GM19395 (cell line): Measurements from ENCODE around the gene GLDC.
"Not testable (repeated sequence)": the region's sequence is repeated elsewhere in the genome, so short reads cannot be mapped to it uniquely, and the experiment has no call there.

Experiments used
- ATAC-seq: cut with Tn5 transposase; IDR thresholded peaks from one replicate; pipeline ENCODE4 v1.9.1; 2021; ENCODE audit warnings: mild to moderate bottlenecking, moderate library complexity; ENCODE audit not compliant: unreplicated experiment

Gene GLDC

GRCh38 chr9:6622784-6623183 lies 22.7 kb downstream of the GLDC start:
- ATAC-seq = not testable (repeated sequence)

- no peak for ATAC-seq
Measured at GRCh38 chr9:6620796-6621195, 24.7 kb downstream of the GLDC start.

GRCh38 chr9:6620353-6620752 lies 25.2 kb downstream of the GLDC start:
- ATAC-seq = no peak

GRCh38 chr9:6619909-6620308 lies 25.6 kb downstream of the GLDC start:
- ATAC-seq = no peak

GRCh38 chr9:6616951-6617602 lies 28.5 kb downstream of the GLDC start:
- no peak for ATAC-seq

- ATAC-seq = no peak
Measured at GRCh38 chr9:6614489-6614888, 31.0 kb downstream of the GLDC start.

- ATAC-seq = no peak
Measured at GRCh38 chr9:6611865-6612264, 33.7 kb downstream of the GLDC start.

- ATAC-seq = no peak
Measured at GRCh38 chr9:6610073-6610472, 35.5 kb downstream of the GLDC start.

GRCh38 chr9:6609497-6610016 lies 36.0 kb downstream of the GLDC start:
- no peak for ATAC-seq

GRCh38 chr9:6605202-6605601 lies 40.3 kb downstream of the GLDC start:
- ATAC-seq = peak; percentile 82

- no peak for ATAC-seq
Measured at GRCh38 chr9:6600426-6600825, 45.1 kb downstream of the GLDC start.

- ATAC-seq = no peak
Measured at GRCh38 chr9:6600006-6600405, 45.5 kb downstream of the GLDC start.

- peak; percentile 99 for ATAC-seq
Measured at GRCh38 chr9:6598249-6598725, 47.2 kb downstream of the GLDC start.

GRCh38 chr9:6592791-6593190 lies 52.7 kb downstream of the GLDC start:
- no peak for ATAC-seq

- ATAC-seq = no peak
Measured at GRCh38 chr9:6592231-6592630, 53.3 kb downstream of the GLDC start.

- ATAC-seq = no peak
Measured at GRCh38 chr9:6590772-6591384, 54.7 kb downstream of the GLDC start.

GRCh38 chr9:6590334-6590733 lies 55.2 kb downstream of the GLDC start:
- ATAC-seq = no peak

- no peak for ATAC-seq
Measured at GRCh38 chr9:6584881-6585597, 60.5 kb downstream of the GLDC start.

GRCh38 chr9:6581253-6581652 lies 64.3 kb downstream of the GLDC start:
- no peak for ATAC-seq

GRCh38 chr9:6579613-6580012 lies 65.9 kb downstream of the GLDC start:
- no peak for ATAC-seq

- no peak for ATAC-seq
Measured at GRCh38 chr9:6576987-6577386, 68.5 kb downstream of the GLDC start.
